ENCODE results near the gene CGRRF1. TPM values are rescaled to one million over a fixed set of nuclear protein-coding genes. Genes with fewer than 3 reads are reported as not detected.

CGRRF1 gene
- total RNA-seq, 1 donor from 2014 or later: 19.1 TPM

- Histone ChIP-seq H3K27me3 (ENCODE audit: low read depth) (no peaks in the 10 kb centered on the region), H3K4me1 (no peaks in the 10 kb centered on the region), H3K27ac (no peak overlapping the region), H3K36me3 (no peaks in the 10 kb centered on the region), H3K4me3 (no peak overlapping the region), H3K9me3 (no peaks in the 10 kb centered on the region)
- DNase-seq (no peak), ATAC-seq (no peak)
- intact Hi-C loops (cut with DNase I): no loop called here
- no peak for TF ChIP-seq CTCF (IDR thresholded peaks at IDR 0.05)
These were observed 38.1 kb upstream of the CGRRF1 start for GRCh38 chr14:54471641-54472040.

DNA sequence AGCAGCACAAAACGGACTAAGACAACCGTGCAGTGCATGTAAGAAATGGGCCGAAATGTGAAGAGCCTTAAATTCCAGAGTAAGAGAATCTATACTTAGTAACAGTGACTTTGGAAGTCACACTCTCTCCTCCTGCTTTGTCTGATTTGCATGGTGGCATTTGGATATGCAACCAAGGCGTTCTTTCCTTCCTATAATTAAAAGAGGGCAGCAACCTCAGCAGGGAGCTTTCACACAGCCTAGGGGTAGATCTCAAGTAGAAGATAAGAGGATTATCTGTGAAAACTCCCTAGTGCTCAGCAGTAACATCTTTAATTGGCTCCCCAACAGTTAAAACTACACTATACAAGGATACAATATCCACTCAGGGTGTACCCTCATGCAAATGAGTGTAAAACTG lies 37.4 kb upstream of the CGRRF1 start:
- H3K9me3 ChIP-seq: no peaks in the 10 kb centered on the region
- intact Hi-C loops (cut with DNase I): no loop called here
- DNase-seq (no peak), ATAC-seq (no peak)
- no peak for TF ChIP-seq CTCF (IDR thresholded peaks at IDR 0.05)
- no peak overlapping the region for H3K4me3 ChIP-seq
- H3K27ac ChIP-seq: no peak overlapping the region
- no peaks in the 10 kb centered on the region for H3K36me3 ChIP-seq
- H3K27me3 ChIP-seq (ENCODE audit: low read depth): no peaks in the 10 kb centered on the region
- no peaks in the 10 kb centered on the region for H3K4me1 ChIP-seq

GRCh38 chr14:54474232-54474793 lies 35.4 kb upstream of the CGRRF1 start:
- H3K36me3 ChIP-seq: peaks cover 10% of the 10 kb centered on the region
- ATAC-seq (no peak), DNase-seq (no peak)
- H3K4me3 ChIP-seq: no peak overlapping the region
- H3K27ac ChIP-seq: no peak overlapping the region
- intact Hi-C loops (cut with DNase I): no loop called here
- no peaks in the 10 kb centered on the region for H3K27me3 ChIP-seq (ENCODE audit: low read depth)
- H3K9me3 ChIP-seq: no peaks in the 10 kb centered on the region
- TF ChIP-seq CTCF (IDR thresholded peaks at IDR 0.05): no peak
- H3K4me1 ChIP-seq: no peaks in the 10 kb centered on the region

DNA sequence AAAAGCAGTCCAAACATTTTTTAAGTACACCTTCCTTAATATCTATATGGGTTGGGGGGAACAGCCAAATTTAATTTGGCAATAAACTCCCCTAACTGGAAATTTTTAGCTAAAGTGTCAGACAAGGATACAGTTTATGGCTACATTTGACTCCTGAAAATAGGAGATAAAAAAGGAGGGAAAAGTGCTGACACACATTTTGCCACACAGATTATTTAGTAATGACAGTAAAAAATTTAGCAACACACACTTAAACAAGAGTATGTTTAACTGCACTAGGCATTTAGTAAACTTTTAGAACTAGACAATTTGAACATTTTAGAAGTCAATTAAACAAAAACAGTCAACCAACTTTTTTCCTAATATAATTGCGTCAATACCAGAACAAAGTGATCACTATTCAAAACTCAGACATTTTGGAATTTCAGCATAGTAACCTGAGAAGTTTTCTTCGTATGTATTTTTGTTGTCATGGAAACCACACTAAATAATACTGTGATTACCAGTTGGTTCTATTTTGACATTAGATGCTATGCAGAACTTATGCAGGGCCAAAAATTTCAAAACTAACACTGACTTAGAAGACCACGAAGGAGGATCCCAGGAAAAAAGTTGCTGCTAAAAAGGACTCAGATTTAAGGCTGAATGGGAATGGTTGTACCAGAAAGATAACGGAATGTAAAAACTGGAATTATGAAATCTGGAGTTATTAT lies 34.4 kb upstream of the CGRRF1 start:
- TF ChIP-seq CTCF (IDR thresholded peaks at IDR 0.05): no peak
- Histone ChIP-seq H3K9me3 (no peaks in the 10 kb centered on the region), H3K4me1 (no peaks in the 10 kb centered on the region), H3K27me3 (ENCODE audit: low read depth) (no peaks in the 10 kb centered on the region), H3K27ac (no peak overlapping the region), H3K36me3 (peaks cover 14% of the 10 kb centered on the region), H3K4me3 (no peak overlapping the region)
- intact Hi-C loops (cut with DNase I): no loop called here
- DNase-seq (no peak), ATAC-seq (no peak)

GRCh38 chr14:54475911-54476310 lies 33.8 kb upstream of the CGRRF1 start:
- no peaks in the 10 kb centered on the region for H3K9me3 ChIP-seq
- no peak for TF ChIP-seq CTCF (IDR thresholded peaks at IDR 0.05)
- DNase-seq (no peak), ATAC-seq (no peak)
- H3K4me1 ChIP-seq: no peaks in the 10 kb centered on the region
- no peak overlapping the region for H3K4me3 ChIP-seq
- no peak overlapping the region for H3K27ac ChIP-seq
- H3K36me3 ChIP-seq: peaks cover 14% of the 10 kb centered on the region
- H3K27me3 ChIP-seq (ENCODE audit: low read depth): no peaks in the 10 kb centered on the region
- intact Hi-C loops (cut with DNase I): no loop called here

All from lower lobe of right lung (tissue), 2 donors.